PC-3 (cell line): ENCODE data around the gene AGGF1. TPM values are rescaled to one million over a fixed set of nuclear protein-coding genes. Genes with fewer than 3 reads are reported as not detected.
"Not testable (repeated sequence)": the region's sequence is repeated elsewhere in the genome, so short reads cannot be mapped to it uniquely, and the experiment has no call there.

Experiments
- ATAC-seq: fragments of 200-7000 bp; cut with Tn5 transposase; 2 replicates; pipeline ENCODE4 v1.9.1; 2020; ENCODE audit warnings: mild to moderate bottlenecking, moderate library complexity
- BruUV-seq: library from RNA; stranded (reverse); fragments of 400-500 nt; replicated peaks from 2 replicates; lab custom pipeline; 2021; lab: Mats Ljungman, UMichigan
- CTCF ChIA-PET: fragments of 300-600 bp; sonication (Branson Sonifier 250); formaldehyde crosslinking; loops from one replicate; lab custom pipeline; 2022; ENCODE audit warnings: antibody characterized with exemption; lab: Charles Lee
- POLR2A ChIA-PET: fragments of 300-600 bp; sonication (Branson Sonifier 250); formaldehyde crosslinking; loops from one replicate; lab custom pipeline; 2022; ENCODE audit warnings: antibody characterized with exemption; ENCODE audit not compliant: unreplicated experiment; lab: Charles Lee
- DNase-seq: peaks from one replicate; pipeline ENCODE4 v3.0.0-alpha.2; 2015
- H2AFZ ChIP-seq: fragments of 300-600 bp; sonication (generic); 2 replicates; pipeline ENCODE4 v1.6.0; 2016; ENCODE audit warnings: antibody characterized with exemption, low read length
- H3F3A ChIP-seq: fragments of 300-600 bp; sonication (generic); one replicate; pipeline ENCODE4 v1.6.0; 2017; ENCODE audit warnings: antibody characterized with exemption, low read length, control low read depth, mild to moderate bottlenecking; ENCODE audit not compliant: unreplicated experiment
- H3K27ac ChIP-seq: fragments of 300-600 bp; sonication (generic); 2 replicates; pipeline ENCODE4 v1.5.1; 2016; ENCODE audit warnings: mild to moderate bottlenecking, low read length
- H3K27me3 ChIP-seq: fragments of 300-600 bp; sonication (generic); 2 replicates; pipeline ENCODE4 v1.6.1; 2016; ENCODE audit warnings: low read length, mixed read lengths
- H3K36me3 ChIP-seq: fragments of 300-600 bp; sonication (generic); 2 replicates; pipeline ENCODE4 v1.6.1; 2016; ENCODE audit warnings: low read depth, mixed run types, low read length, mixed read lengths
- H3K4me1 ChIP-seq: fragments of 300-600 bp; sonication (generic); 2 replicates; pipeline ENCODE4 v1.5.1; 2016; ENCODE audit warnings: low read length; ENCODE audit not compliant: insufficient read depth
- H3K4me2 ChIP-seq: fragments of 300-600 bp; sonication (generic); 2 replicates; pipeline ENCODE4 v1.6.0; 2016; ENCODE audit warnings: low read length
- H3K4me3 ChIP-seq: fragments of 300-600 bp; sonication (generic); 2 replicates; pipeline ENCODE4 v1.5.1; 2016; ENCODE audit warnings: mild to moderate bottlenecking, low read length, mixed read lengths
- H3K79me2 ChIP-seq: fragments of 300-600 bp; sonication (generic); 2 replicates; pipeline ENCODE4 v1.6.1; 2017; ENCODE audit warnings: low read length, mixed read lengths
- H3K9ac ChIP-seq: fragments of 300-600 bp; sonication (generic); 2 replicates; pipeline ENCODE4 v1.6.0; 2016; ENCODE audit warnings: mild to moderate bottlenecking, low read length
- H3K9me2 ChIP-seq: fragments of 300-600 bp; sonication (generic); replicated peaks from 2 replicates; pipeline ENCODE4 v1.6.1; 2016; ENCODE audit warnings: mixed run types, low read length, mixed read lengths
- H3K9me3 ChIP-seq: fragments of 300-600 bp; sonication (generic); 2 replicates; pipeline ENCODE4 v1.6.1; 2016; ENCODE audit warnings: low read length, mixed read lengths
- H4K20me1 ChIP-seq: fragments of 300-600 bp; sonication (generic); 2 replicates; pipeline ENCODE4 v1.6.1; 2016; ENCODE audit warnings: low read length, mixed read lengths
- EZH2 ChIP-seq: fragments of 300-600 bp; sonication (generic); IDR thresholded peaks from one replicate; pipeline ENCODE4 v1.6.1; 2017; ENCODE audit warnings: antibody characterized with exemption, mild to moderate bottlenecking, low read length; ENCODE audit not compliant: unreplicated experiment
- EZH2phosphoT487 ChIP-seq: fragments of 300-600 bp; sonication (generic); IDR thresholded peaks from 2 replicates; pipeline ENCODE4 v1.6.1; 2018; ENCODE audit warnings: mild to moderate bottlenecking, antibody characterized with exemption, low read length, borderline replicate concordance
- intact Hi-C: fragments of 100-400 bp; cut with micrococcal nuclease; formaldehyde crosslinking; loops from 2 replicates; pipeline ENCODE4 v1.9.0; 2023
- total RNA-seq: library from RNA; depleted of rRNA; stranded (reverse); fragments of >200 nt; gene quantifications from 2 replicates; pipeline ENCODE4 v1.2.3, GENCODE V29; 2014
- TF ChIP-seq, protein P1 (sequence below): fragments of 300-600 bp; sonication (generic); conservative IDR thresholded peaks from 2 replicates; pipeline ENCODE4 v1.5.1; 2017; ENCODE audit warnings: antibody characterized with exemption, low read depth, mild to moderate bottlenecking, low read length

AGGF1 gene
- total RNA-seq, 1 experiment from 2014 or later: 14.4 TPM

DNA sequence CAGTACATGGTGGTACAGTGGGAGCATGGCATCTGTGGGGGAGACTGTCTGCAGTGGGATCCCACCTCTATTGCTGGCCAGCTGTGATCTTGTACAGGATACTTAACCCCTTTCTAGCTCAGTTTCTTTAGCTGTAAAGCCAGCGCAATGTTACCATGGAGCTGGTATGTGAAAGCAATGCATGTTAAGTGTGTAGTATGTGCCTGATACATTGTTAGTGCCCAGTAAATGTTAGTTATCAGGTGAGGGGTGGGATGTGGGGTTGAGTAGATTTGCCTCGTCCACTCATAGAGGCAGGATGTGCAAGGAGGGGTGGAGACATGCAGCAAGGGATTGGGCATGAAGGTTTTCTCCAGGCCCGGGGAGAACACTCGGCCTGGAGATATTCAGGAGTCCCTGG is 44.5 kb downstream of the AGGF1 start:
- ATAC-seq: no peak
- intact Hi-C loops: no loop called here

GRCh38 chr5:77076961-77077828 is 47.0 kb downstream of the AGGF1 start:
- TF ChIP-seq EZH2 (no peak), EZH2phosphoT487 (no peak)
- TF ChIP-seq, protein P1, sequence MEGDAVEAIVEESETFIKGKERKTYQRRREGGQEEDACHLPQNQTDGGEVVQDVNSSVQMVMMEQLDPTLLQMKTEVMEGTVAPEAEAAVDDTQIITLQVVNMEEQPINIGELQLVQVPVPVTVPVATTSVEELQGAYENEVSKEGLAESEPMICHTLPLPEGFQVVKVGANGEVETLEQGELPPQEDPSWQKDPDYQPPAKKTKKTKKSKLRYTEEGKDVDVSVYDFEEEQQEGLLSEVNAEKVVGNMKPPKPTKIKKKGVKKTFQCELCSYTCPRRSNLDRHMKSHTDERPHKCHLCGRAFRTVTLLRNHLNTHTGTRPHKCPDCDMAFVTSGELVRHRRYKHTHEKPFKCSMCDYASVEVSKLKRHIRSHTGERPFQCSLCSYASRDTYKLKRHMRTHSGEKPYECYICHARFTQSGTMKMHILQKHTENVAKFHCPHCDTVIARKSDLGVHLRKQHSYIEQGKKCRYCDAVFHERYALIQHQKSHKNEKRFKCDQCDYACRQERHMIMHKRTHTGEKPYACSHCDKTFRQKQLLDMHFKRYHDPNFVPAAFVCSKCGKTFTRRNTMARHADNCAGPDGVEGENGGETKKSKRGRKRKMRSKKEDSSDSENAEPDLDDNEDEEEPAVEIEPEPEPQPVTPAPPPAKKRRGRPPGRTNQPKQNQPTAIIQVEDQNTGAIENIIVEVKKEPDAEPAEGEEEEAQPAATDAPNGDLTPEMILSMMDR: no peak
- Histone ChIP-seq H3K27me3 (no peaks in the 10 kb centered on the region), H2AFZ (no peak overlapping the region), H3K9ac (no peak overlapping the region), H3K4me2 (no peak overlapping the region), H3F3A (no peaks in the 10 kb centered on the region), H3K4me3 (no peak overlapping the region), H3K27ac (no peak overlapping the region), H3K36me3 (no peaks in the 10 kb centered on the region), H3K9me3 (no peaks in the 10 kb centered on the region), H3K9me2 (no peaks in the 10 kb centered on the region), H3K79me2 (no peaks in the 10 kb centered on the region), H3K4me1 (no peaks in the 10 kb centered on the region), H4K20me1 (no peaks in the 10 kb centered on the region)
- ChIA-PET CTCF (no interaction called here), POLR2A (no interaction called here)
- ATAC-seq (no peak), DNase-seq (no peak)
- no TSS peak for BruUV-seq
- intact Hi-C loops: no loop called here

More for the DNA sequence above, 44.5 kb downstream of the AGGF1 start:
- Histone ChIP-seq H2AFZ (no peak overlapping the region), H3K9me3 (no peaks in the 10 kb centered on the region), H3K79me2 (no peaks in the 10 kb centered on the region), H3K4me1 (no peaks in the 10 kb centered on the region), H3K27ac (no peak overlapping the region), H3K9me2 (no peaks in the 10 kb centered on the region), H3K36me3 (no peaks in the 10 kb centered on the region), H4K20me1 (no peaks in the 10 kb centered on the region), H3K4me3 (no peak overlapping the region), H3K27me3 (no peaks in the 10 kb centered on the region), H3K9ac (no peak overlapping the region), H3K4me2 (no peak overlapping the region), H3F3A (no peaks in the 10 kb centered on the region)
- POLR2A ChIA-PET: no interaction called here
- no peak for DNase-seq
- TF ChIP-seq EZH2 (no peak), EZH2phosphoT487 (no peak)
- TF ChIP-seq, protein P1: no peak
- BruUV-seq: no TSS peak
- CTCF ChIA-PET: no interaction called here

DNA sequence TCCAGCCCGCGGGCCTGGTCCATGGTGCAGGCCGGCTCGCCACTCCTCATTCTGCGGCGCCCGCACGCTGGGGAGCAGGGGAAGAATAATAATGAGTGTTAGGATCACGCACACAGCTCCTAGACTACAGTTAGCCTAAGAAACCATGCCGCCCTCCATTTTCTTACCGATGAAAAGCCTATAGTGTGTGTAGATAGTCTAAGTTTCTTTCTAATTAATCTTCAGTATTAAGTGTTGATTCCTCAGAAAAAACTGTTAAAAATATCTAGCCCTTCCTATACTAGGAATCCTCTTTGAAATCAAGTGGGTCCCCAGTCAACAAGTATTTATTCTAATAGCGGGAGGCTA is 47.6 kb downstream of the AGGF1 start:
- ChIA-PET CTCF (no interaction called here), POLR2A (no interaction called here)
- H3K9me2 ChIP-seq: no peaks in the 10 kb centered on the region
- DNase-seq: no peak
- no peaks in the 10 kb centered on the region for H3K36me3 ChIP-seq
- no peak overlapping the region for H2AFZ ChIP-seq
- H3K27ac ChIP-seq: no peak overlapping the region
- no peak for TF ChIP-seq EZH2
- TF ChIP-seq, protein P1: no peak
- TF ChIP-seq EZH2phosphoT487: no peak
- H3K4me1 ChIP-seq: no peaks in the 10 kb centered on the region
- H3K79me2 ChIP-seq: no peaks in the 10 kb centered on the region
- H3K4me3 ChIP-seq: no peak overlapping the region
- no peak overlapping the region for H3K9ac ChIP-seq
- BruUV-seq: no TSS peak
- no peaks in the 10 kb centered on the region for H3F3A ChIP-seq
- no peaks in the 10 kb centered on the region for H4K20me1 ChIP-seq
- intact Hi-C loops: no loop called here
- ATAC-seq: no peak
- no peaks in the 10 kb centered on the region for H3K27me3 ChIP-seq
- no peak overlapping the region for H3K4me2 ChIP-seq
- H3K9me3 ChIP-seq: no peaks in the 10 kb centered on the region

GRCh38 chr5:77080479-77080878 is 50.3 kb downstream of the AGGF1 start:
- POLR2A ChIA-PET, H3K4me3 ChIP-seq, intact Hi-C loops, H3K27ac ChIP-seq, H2AFZ ChIP-seq, H3K9ac ChIP-seq, H3K4me1 ChIP-seq, H3K36me3 ChIP-seq, H3F3A ChIP-seq, H4K20me1 ChIP-seq, H3K79me2 ChIP-seq, BruUV-seq, H3K4me2 ChIP-seq, ATAC-seq, H3K27me3 ChIP-seq, H3K9me2 ChIP-seq, CTCF ChIA-PET, H3K9me3 ChIP-seq, DNase-seq: not testable (repeated sequence)
